HK-2 (cell line): ENCODE data around the gene SYNPR.

Source experiments
- DNase-seq: peaks from one replicate; pipeline ENCODE4 v3.0.0-alpha.2; 2018; ENCODE audit not compliant: unreplicated experiment

SYNPR gene

DNA sequence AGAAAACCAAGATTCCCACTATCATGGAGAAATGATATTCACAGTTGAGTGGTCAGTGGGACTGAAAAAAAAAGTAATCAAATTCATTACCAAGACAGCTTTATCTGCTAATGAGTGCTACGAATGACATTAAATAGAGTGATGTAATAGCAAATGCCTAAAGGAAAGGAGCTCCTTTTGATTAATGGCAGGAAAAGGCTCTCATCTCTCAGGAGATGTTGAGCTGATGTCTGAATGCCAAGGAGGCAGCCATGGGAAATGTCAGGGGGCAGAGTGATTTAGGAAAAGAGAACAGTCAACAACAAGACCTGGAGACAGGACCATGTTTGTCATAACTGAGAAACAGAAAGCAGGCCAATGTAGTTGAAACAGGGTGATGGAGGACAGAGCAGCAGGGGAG, 277.7 kb downstream of the SYNPR start:
- no peak for DNase-seq

DNA sequence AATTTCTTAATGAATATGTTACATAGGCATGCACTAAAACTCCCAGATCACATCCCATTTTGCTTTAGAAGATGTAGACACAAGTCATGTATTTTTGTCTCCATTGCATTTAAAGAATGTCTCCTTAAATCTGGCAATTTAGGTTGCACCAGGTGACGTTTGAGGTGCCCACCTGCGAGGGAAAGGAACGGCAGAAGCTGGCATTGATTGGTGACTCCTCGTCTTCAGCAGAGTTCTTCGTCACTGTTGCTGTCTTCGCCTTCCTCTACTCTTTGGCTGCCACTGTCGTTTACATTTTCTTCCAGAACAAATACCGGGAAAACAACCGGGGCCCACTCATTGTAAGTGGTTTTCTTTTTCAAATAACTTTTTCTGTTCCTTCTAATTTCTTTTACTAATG, 278.3 kb downstream of the SYNPR start:
- no peak for DNase-seq

DNA sequence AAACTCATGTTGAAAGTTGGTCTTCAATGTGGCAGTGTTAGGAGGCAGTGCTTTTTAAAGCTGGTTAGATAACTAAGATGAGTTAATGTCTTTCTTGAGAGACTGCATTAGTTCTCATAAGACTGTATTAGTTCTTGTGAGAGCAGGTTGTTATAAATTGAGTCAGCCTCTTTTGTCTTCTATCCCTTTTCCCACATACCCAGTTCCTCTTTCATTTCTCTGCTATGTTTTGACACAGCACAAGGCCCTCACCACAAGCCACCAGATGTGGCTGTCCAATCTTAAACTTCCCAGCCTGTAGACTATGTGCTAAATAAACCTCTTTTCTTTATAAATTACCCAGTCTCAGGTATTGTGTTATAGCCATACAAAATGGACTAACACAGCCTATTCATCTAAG, 279.8 kb downstream of the SYNPR start:
- no peak for DNase-seq

DNA sequence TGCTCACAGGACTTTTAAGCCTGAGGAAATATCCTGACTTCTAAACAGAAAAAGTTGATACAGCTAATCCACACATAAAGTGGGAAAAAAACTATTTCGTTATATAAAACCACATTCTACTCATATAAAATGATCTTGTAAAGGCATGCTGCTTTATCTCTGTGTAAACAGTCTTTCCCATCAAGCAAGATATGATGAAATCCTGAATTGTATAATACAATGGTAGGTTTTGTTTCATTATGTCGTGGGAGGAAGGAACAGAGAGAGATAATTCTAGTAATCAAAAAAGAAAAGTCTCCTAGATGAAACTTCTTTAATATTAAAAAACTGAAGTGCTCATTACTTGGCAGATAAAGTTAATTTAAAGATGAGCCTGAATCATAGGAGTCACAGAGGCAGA, 281.8 kb downstream of the SYNPR start:
- DNase-seq: no peak

DNA sequence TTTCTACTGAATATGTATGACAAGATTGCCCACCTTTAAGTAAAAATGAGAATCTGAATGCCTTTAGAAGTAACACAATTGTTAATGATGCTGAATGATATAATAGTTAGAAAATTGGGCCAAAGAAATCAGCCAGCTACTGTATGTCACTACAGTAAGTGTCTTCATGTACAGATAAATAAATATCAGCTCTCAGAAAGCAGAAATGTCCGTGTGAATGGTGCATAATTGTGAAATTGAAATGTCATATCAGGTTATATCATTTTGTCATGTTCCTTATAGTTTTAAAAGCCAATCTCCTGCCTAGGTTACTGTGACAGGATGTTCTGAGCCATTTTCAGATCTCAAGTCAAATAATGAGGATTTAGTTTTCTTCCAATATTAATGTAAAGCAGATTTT, 283.8 kb downstream of the SYNPR start:
- no peak for DNase-seq

DNA sequence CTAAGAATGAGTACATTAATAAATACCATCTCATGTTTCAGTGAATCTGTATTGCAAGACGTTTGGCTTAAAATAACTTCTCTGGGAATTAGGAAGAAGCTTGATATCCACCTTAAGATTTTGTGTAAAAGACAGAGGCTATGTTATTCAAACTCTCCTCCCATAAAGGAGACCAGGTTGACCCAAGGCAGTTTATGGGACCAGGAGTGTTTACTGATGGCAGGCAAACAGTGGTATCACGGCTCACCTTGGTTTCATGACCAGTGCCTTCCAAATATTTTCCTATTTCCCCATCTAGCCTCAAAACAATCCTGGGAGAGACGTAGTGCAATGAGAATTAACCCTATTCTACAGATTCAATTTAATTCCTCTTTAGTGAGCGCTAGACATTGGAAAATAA, 284.2 kb downstream of the SYNPR start:
- DNase-seq: no peak

DNA sequence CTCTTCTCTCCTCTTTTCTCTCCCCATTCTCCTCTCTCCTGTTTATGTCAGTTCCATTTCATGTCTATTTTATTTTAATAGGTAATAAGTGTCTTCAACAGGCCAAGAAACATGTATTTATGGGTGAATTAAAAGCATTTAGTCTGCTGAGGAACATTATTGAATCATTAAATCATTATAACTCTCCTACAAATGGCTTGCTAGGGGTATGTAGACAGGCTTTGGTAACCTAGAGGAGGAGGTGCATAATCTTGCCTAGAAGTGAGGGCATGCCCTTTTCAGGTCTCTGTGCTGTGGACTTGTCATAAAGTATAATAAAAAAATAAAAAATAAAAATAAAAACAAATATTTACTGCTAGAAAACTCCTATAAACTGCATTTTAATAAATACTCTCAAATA, 285.5 kb downstream of the SYNPR start:
- no peak for DNase-seq

DNA sequence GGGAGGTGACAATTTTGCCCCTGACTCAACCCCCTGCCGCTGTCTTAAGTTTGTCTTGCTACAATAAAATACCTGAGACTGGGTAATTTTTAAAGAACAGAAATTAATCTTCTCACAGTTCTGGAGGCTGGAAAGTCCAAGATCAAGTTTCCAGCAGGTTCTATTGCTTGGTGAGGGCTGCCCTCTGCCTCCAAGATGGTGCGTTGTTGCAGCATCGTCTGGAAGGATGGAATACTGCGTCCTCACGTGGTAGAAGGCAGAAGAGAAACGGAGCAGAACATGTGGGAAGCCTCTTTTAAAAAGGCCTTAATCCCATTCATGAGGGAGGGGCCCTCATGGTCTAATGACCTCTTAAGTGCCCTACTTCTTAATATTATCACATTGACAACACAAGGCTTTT, 287.1 kb downstream of the SYNPR start:
- no peak for DNase-seq

DNA sequence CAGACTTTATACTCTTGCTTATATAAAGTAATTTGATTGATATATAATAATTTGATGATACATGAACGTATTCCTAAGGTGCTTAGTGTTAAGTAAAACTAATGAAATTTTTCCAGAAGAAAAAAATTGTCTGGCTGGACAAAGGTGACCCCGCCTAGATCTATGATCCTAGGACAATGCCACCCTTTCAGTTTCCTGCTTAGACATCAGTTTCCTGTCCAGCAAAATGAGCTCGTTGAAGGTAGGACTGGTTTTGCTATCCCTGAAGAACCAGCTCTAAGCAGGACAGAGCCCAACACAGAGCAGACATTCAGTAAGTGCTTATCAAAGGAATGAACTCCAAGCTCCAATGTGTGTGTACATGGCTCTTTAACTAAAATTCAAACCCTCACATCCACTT, 293.6 kb downstream of the SYNPR start:
- DNase-seq: no peak

DNA sequence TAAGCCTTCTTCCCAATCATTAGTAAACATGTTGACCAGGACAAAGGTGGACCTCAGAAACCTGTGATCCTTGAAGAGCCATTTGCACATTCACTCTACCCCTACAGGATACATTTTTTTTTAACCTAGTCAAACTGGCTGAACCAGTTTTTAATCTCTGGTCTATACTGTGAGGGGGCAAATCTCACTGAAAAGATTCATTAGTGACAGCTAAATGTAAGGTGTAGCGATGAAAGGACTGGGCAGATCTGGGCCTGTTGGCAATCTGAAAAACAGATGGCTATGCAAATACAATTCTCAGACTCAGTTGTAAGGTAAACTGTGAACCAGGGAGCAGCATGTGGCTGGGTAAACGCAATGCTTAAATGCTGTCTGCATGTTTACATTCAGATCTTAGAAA, 298.7 kb downstream of the SYNPR start:
- DNase-seq: no peak

DNA sequence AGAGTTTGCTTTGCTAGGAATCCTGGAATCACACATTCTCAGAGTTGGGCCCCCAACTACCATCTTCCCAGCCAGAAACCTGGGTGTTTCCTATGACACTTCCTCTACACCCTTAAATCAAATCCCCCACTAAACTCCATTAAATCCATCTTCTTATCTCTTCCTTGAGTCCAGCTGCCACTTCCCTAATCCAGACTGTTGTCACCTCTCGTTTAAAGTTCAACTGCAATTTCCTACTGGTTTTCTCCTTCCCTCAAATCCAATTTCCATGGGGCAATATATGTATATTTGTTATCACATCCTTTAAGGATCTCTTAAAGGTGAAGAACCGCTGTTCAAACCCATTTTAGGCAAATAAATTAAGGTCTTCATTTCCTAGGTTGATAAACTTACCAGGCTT, 300.8 kb downstream of the SYNPR start:
- no peak for DNase-seq

DNA sequence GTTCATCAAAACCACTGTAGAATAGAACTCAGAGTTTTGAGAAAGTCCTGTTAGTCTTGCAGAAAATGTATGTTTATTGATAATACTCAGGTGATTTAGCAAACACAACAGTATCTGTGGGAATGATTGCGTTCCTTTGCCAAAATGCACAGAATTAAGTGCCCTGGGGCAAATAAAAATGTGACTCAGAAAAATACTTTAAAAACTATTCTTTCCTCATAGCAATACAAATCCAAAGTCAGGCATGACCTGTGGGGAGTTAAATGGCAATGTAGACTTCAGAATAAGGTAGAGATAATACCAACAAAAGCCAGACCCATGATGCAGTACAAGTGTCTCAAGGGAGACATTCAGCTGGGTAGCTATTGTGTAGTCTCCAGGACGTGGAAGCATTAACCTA, 302.0 kb downstream of the SYNPR start:
- DNase-seq: no peak

DNA sequence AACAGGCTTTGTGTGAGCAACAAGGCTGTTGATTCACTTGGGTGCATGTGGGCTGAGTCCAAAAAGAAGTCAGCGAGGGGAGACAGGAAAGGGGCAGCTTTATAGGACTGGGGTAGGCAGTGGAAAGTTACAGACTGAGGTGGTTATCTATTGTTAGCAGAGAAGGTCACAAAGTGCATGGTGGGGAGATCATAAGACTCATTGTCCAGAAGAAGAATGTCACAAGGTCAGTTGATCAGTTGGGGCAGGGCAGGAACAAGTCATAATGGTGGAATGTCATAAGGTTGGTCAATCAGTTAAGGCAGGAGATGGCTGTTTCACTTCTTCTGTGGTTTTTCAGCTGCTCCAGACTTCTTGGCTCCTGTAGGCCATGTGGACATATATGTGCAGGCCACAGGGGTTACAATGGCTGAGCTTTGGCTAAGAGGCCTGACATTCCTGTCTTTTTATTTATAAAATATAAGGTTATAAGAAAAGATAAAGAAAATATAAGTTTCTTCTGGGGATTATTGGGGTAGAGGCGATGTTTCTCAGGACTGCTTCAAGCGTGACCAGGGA, 304.9 kb downstream of the SYNPR start:
- peak; percentile 4 for DNase-seq

DNA sequence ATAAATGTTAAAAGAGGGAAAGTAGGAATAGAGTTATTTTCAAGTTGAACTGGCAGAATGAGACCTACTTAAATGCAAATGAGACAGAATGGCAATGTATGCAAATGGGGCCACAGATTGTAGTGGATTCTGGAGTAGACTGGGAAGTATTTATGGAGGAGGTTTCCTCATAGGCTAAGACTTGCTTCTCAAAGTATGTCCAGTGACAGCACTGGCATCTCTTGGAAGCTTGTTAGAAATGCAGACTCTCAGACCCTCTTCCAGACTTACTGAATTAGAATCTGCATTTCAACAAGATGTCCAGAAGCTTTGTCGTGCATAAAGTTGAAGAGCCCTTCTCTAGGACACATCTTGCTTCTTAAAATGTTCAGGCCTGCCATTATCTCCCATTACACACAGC, 306.6 kb downstream of the SYNPR start:
- DNase-seq: no peak

DNA sequence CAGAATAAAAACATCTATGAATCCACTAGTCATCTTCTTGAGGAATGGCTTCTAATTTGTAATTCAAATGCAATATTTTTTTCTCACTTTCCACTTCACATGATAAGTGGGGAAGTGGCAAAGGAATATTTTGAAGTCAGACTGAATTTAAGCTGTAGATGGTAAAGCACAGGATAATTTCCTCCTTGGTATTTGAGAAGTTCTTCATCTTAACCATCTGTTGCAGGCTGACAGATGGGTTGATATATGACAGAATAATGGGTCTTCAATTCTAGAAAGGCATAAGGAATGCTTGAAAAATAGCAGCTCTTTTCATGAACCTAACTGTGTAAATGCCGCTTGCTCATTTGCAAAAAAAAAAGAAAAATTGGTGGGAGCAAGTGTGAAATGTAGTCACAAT, 307.8 kb downstream of the SYNPR start:
- no peak for DNase-seq

DNA sequence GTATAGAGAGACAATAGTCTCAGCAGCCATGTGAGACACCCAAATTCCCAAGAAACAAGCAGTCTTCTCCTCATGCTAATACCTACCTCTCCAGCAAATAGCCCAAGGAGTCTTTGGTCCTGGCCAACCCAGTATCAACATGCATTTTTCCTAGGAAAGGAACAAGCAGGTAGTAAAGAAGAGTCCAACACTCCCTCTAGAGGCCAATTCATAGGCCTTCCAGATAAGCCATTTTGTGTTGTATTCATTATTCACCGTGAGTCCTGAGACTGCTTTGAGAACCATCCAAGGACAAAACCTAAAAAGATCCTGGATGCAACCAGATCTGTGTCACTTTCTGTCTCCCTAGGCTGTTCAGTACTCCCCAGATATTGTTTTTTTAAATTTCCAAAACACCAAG, 310.8 kb downstream of the SYNPR start:
- no peak for DNase-seq

DNA sequence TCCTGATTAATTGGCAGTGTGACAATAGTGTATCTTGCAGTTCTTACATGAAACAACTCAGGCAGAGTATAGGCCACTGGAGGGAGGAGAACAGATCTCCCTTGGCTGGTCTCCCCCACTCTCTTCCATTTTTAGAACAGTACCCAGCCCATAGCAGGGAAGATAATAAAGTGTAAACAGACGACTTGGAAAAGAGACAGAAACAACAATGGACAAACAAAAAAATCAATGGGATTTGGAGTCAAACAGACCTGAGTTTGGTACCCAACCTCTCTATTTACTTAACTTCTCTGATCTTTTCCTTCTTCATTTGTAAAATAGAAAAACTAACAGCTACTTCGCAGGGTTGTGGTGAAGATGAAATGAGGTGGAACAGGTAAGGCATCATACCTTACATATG, 315.7 kb downstream of the SYNPR start:
- DNase-seq: no peak

DNA sequence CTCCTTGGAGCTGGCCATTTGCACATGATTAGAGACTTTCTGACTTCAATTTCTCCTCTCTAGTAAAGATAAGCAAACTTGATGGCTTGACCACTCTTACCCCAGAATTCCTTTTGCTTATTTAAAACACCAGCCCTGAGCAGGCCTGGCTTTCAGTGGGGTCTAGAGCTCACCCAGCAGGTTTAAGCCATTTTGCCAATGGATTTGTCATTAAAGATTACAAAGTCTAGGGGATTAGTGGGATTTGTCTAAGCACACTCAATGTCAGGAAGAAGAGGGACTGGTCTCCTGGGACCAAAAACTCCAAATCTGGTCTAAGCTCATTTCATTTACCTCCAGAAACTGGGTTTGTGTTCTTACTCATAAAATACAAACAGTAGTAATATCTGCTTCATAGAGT, 317.1 kb downstream of the SYNPR start:
- no peak for DNase-seq

DNA sequence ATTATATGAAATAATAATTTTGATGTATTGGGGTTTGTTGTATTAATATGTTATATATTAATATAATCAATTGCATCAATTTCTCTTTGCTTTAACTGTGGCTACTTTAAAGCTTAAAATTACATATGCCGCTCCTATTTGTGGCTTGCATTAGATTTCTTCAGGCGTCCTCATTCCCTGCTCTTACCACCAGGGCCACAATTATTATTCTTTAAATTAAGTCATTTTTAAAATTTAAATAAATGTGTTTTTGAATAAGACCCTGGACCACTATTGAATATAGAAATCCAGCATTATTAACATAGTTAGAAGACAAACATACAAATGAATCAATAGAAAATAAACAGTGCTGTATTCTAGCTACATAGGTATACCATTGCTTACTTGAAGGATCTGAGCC, 318.9 kb downstream of the SYNPR start:
- no peak for DNase-seq

DNA sequence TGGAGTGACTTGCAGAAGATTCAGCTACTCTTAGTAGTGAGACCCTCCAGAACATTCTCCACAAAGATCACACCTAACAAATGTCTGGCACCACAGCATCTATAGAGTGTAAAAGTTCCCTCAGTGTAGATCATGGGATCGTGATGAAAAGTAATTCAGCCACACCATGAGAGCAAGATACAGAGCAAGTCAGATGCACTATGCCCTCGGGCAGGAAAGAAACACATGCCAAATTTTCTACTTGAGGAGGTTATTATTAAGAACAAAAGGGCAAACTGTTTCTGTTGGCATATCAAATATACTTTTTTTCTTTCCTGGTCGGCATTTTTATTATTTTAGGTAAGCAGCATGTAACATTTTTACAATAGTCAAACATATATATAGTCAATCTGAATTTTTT, 329.6 kb downstream of the SYNPR start:
- DNase-seq: no peak

DNA sequence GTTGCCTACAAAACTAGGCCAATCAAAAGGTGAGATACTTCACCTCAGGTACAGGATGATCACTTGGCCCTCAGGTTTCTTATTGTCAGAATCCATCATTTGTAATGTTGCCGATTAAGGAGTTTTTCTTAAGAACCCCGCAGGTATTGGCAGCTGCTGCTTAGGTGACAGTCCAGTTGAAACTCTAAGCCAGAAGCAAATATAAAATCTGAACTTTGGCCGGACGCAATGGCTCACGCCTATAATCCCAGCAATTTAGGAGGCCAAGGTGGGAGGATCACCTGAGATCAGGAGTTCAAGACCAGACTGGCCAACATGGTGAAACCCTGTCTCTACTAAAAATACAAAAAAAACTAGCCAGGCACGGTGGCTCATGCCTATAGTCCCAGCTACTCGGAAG, 331.3 kb downstream of the SYNPR start:
- DNase-seq: no peak

DNA sequence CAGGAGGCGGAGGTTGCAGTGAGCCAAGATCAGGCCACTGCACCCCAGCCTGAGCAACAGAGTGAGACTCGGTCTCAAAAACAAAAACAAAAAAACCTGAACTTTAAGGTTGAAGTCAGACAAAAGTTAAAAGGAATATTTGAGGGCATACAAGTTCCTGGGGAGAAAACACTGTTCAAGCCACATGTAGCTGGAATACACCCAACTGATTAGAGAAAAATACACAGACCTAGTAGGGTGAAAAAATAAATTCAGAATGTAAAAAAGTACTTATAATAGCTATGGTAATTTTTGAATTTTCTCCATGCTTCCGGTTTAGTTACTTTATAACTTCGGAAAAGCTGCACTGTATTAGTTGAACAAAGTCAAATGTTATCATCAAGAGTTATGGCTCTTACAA, 331.7 kb downstream of the SYNPR start:
- no peak for DNase-seq

DNA sequence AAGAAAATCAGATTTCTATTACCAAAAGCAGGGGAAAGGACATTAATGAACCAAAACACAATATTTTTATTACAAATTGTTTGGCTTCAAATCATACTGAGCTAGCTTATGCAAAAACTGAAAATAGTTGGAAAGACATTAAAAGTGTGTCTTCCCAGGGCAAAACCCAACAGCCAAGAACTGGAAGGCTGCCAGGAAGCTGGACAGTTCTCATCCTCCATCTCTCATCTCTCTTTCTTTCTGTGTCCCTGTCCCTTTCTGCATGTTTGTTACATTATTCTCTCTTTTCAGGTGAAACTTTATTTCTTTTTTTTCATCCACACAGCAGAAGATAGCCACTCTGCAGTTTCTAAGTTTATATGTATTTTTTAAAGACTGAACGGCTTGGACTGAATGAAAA, 333.3 kb downstream of the SYNPR start:
- no peak for DNase-seq

DNA sequence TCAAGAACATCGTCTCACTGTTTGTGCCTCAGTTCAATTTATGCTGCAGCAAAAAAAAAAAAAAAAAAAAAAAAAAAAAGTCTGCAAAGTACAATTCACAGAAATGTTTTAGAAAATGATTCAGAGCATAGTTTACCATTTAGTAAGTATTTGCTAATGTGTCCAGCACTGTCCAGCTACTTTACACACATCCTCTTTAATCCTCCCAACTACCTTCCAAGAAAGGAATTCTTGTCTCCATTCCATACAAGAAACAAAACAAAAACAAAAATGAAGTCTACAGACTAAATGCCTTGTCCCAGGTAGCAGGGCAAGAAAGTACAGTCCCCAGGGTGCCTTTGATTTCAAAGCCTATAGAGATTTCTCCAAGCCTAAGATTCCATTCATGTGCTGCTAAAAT, 335.5 kb downstream of the SYNPR start:
- no peak for DNase-seq

DNA sequence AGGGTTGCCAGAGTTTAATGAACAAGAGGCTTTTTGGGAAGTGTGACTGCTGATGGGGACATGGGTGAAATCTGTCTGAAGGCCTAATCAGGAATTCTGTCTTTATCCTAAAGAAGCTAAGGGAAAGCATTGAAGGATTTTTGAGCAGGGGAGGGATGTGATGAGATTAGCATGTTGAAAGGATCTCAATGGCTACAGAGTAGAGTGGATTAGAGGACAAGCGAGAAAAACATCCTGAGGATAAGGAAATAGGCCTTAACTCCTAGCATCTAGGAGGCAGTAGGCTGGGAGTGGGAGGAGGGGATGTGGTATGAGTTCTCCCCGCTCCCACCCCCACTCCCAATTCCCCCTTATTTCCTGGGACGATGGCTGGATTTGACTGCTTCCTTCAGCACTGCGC, 339.3 kb downstream of the SYNPR start:
- DNase-seq: no peak
